CD8-positive, alpha-beta memory T cell (primary cell): ENCODE data around the gene POTEM. TPM values are rescaled to one million over a fixed set of nuclear protein-coding genes. Genes with fewer than 3 reads are reported as not detected.
"Not testable (repeated sequence)": the region's sequence is repeated elsewhere in the genome, so short reads cannot be mapped to it uniquely, and the experiment has no call there.

Experiments
- CTCF ChIA-PET: fragments of 350-600 bp; sonication (Branson Sonifier 250); formaldehyde crosslinking; loops from one replicate; lab custom pipeline; 2021; ENCODE audit warnings: antibody characterized with exemption; lab: Charles Lee
- POLR2A ChIA-PET: fragments of 350-600 bp; sonication (Branson Sonifier 250); formaldehyde crosslinking; loops from one replicate; lab custom pipeline; 2021; ENCODE audit warnings: antibody characterized with exemption; lab: Charles Lee
- DNase-seq, 5 donors: peaks; one replicate each; pipeline versions ENCODE4 v3.0.0 to v3.0.0-alpha.2; 2020 to 2022; ENCODE audit warnings: mixed read lengths in 1 of 5
- H3K27ac ChIP-seq: one replicate; pipeline ENCODE4 v1.7.0; 2013; ENCODE audit warnings: low read depth, mild to moderate bottlenecking, low read length, moderate library complexity
- H3K27me3 ChIP-seq: 2 replicates; pipeline ENCODE4 v1.7.0; 2013; ENCODE audit warnings: low read length, mild to moderate bottlenecking; ENCODE audit not compliant: insufficient read depth, poor library complexity, severe bottlenecking
- H3K36me3 ChIP-seq: 2 replicates; pipeline ENCODE4 v1.7.0; 2013; ENCODE audit warnings: mild to moderate bottlenecking, low read length, moderate library complexity; ENCODE audit not compliant: insufficient read depth
- H3K4me1 ChIP-seq: 2 replicates; pipeline ENCODE4 v1.7.0; 2013; ENCODE audit warnings: mild to moderate bottlenecking, low read length, moderate library complexity; ENCODE audit not compliant: insufficient read depth
- H3K4me3 ChIP-seq: 2 replicates; pipeline ENCODE4 v1.7.0; 2013; ENCODE audit warnings: mild to moderate bottlenecking, low read length
- H3K9me3 ChIP-seq: 2 replicates; pipeline ENCODE4 v1.7.0; 2013; ENCODE audit warnings: mild to moderate bottlenecking, low read length
- H3K27ac Mint-ChIP-seq, 8 donors: one replicate each; pipeline ENCODE4 v1.8.0; 2020 to 2021; ENCODE audit warnings: mixed read lengths in 8 of 8, mild to moderate bottlenecking in 6 of 8, inconsistent platforms in 3 of 8, moderate library complexity in 3 of 8
- H3K27me3 Mint-ChIP-seq, 2 donors: one replicate each; pipeline ENCODE4 v1.8.0; 2020 to 2021; ENCODE audit warnings: mixed read lengths in 2 of 2, mild to moderate bottlenecking in 1 of 2, moderate library complexity in 1 of 2
- H3K36me3 Mint-ChIP-seq, 3 donors: one replicate each; pipeline ENCODE4 v1.8.0; 2020 to 2021; ENCODE audit warnings: mixed read lengths in 3 of 3, inconsistent platforms in 1 of 3, mild to moderate bottlenecking in 1 of 3
- H3K4me1 Mint-ChIP-seq, 3 donors: one replicate each; pipeline ENCODE4 v1.8.0; 2020 to 2021; ENCODE audit warnings: mixed read lengths in 3 of 3, inconsistent platforms in 1 of 3, mild to moderate bottlenecking in 1 of 3
- H3K4me3 Mint-ChIP-seq, 7 donors: one replicate each; pipeline ENCODE4 v1.8.0; 2020 to 2021; ENCODE audit warnings: mixed read lengths in 7 of 7, mild to moderate bottlenecking in 6 of 7, moderate library complexity in 4 of 7, inconsistent platforms in 2 of 7
- H3K9me3 Mint-ChIP-seq, 5 donors: one replicate each; pipeline ENCODE4 v1.8.0; 2020 to 2022; ENCODE audit warnings: mixed read lengths in 5 of 5, mild to moderate bottlenecking in 3 of 5, moderate library complexity in 2 of 5, inconsistent platforms in 1 of 5
- polyA plus RNA-seq: library from polyadenylated mRNA; unstranded; fragments of 300-500 nt; fragmentation: Illumina TruSeq; gene quantifications from one replicate; pipeline ENCODE4 v1.2.3, GENCODE V29; 2021
- total RNA-seq, 2 experiments: library from RNA; stranded (reverse); gene quantifications; one replicate each; pipeline ENCODE4 v1.2.3, GENCODE V29; 2021

Gene POTEM
- total and polyA plus RNA-seq, 3 experiments from 2014 or later, result not detected

GRCh38 chr14:19015185-19015584 is 48.0 kb downstream of the POTEM start:
- H3K9me3 ChIP-seq, H3K4me1 ChIP-seq, H3K27me3 ChIP-seq, H3K36me3 Mint-ChIP-seq, H3K9me3 Mint-ChIP-seq, POLR2A ChIA-PET, DNase-seq, H3K4me3 Mint-ChIP-seq, H3K4me1 Mint-ChIP-seq, H3K27ac ChIP-seq, H3K27ac Mint-ChIP-seq, CTCF ChIA-PET, H3K36me3 ChIP-seq, H3K4me3 ChIP-seq, H3K27me3 Mint-ChIP-seq: not testable (repeated sequence)

GRCh38 chr14:19025080-19025589 is 57.9 kb downstream of the POTEM start:
- H3K27me3 Mint-ChIP-seq, H3K4me1 Mint-ChIP-seq, H3K27me3 ChIP-seq, H3K9me3 ChIP-seq, H3K36me3 Mint-ChIP-seq, H3K4me3 ChIP-seq, POLR2A ChIA-PET, H3K36me3 ChIP-seq, H3K9me3 Mint-ChIP-seq, DNase-seq, H3K27ac ChIP-seq, H3K4me3 Mint-ChIP-seq, H3K4me1 ChIP-seq, CTCF ChIA-PET, H3K27ac Mint-ChIP-seq: not testable (repeated sequence)

GRCh38 chr14:19026649-19027351 is 59.6 kb downstream of the POTEM start:
- not testable (repeated sequence) for H3K9me3 ChIP-seq

GRCh38 chr14:19027895-19028294 is 60.7 kb downstream of the POTEM start:
- H3K27me3 ChIP-seq, H3K4me1 ChIP-seq, H3K4me3 Mint-ChIP-seq, H3K27ac ChIP-seq, H3K27ac Mint-ChIP-seq, CTCF ChIA-PET, DNase-seq, H3K9me3 ChIP-seq, H3K4me1 Mint-ChIP-seq, POLR2A ChIA-PET, H3K36me3 Mint-ChIP-seq, H3K27me3 Mint-ChIP-seq, H3K36me3 ChIP-seq, H3K4me3 ChIP-seq, H3K9me3 Mint-ChIP-seq: not testable (repeated sequence)

More at GRCh38 chr14:19026649-19027351, 59.6 kb downstream of the POTEM start:
- DNase-seq, H3K4me1 Mint-ChIP-seq, H3K4me3 Mint-ChIP-seq, POLR2A ChIA-PET, H3K36me3 ChIP-seq, CTCF ChIA-PET, H3K36me3 Mint-ChIP-seq, H3K4me3 ChIP-seq, H3K27ac Mint-ChIP-seq, H3K9me3 Mint-ChIP-seq, H3K27ac ChIP-seq, H3K27me3 Mint-ChIP-seq, H3K4me1 ChIP-seq, H3K27me3 ChIP-seq: not testable (repeated sequence)

- POLR2A ChIA-PET, result not testable (repeated sequence)
These were observed 69.7 kb downstream of the POTEM start for GRCh38 chr14:19036811-19037382.

GRCh38 chr14:19038060-19038664 is 70.9 kb downstream of the POTEM start:
- not testable (repeated sequence) for H3K4me3 Mint-ChIP-seq, H3K9me3 Mint-ChIP-seq

More at GRCh38 chr14:19036811-19037382, 69.7 kb downstream of the POTEM start:
- H3K27ac Mint-ChIP-seq, H3K27ac ChIP-seq, H3K9me3 ChIP-seq, H3K27me3 Mint-ChIP-seq, H3K36me3 ChIP-seq, H3K36me3 Mint-ChIP-seq, H3K4me1 Mint-ChIP-seq, H3K4me3 Mint-ChIP-seq, CTCF ChIA-PET, H3K4me3 ChIP-seq, H3K4me1 ChIP-seq, DNase-seq, H3K27me3 ChIP-seq, H3K9me3 Mint-ChIP-seq: not testable (repeated sequence)

GRCh38 chr14:19038785-19039184 is 71.6 kb downstream of the POTEM start:
- DNase-seq, H3K36me3 Mint-ChIP-seq, H3K4me3 ChIP-seq, H3K27me3 Mint-ChIP-seq, H3K27ac Mint-ChIP-seq, H3K36me3 ChIP-seq, H3K4me1 ChIP-seq, CTCF ChIA-PET, POLR2A ChIA-PET, H3K4me3 Mint-ChIP-seq, H3K4me1 Mint-ChIP-seq, H3K9me3 ChIP-seq, H3K27me3 ChIP-seq, H3K9me3 Mint-ChIP-seq, H3K27ac ChIP-seq: not testable (repeated sequence)

More at GRCh38 chr14:19038060-19038664, 70.9 kb downstream of the POTEM start:
- H3K27me3 Mint-ChIP-seq, H3K9me3 ChIP-seq, H3K27ac Mint-ChIP-seq, H3K27me3 ChIP-seq, H3K4me1 Mint-ChIP-seq, H3K36me3 ChIP-seq, H3K4me3 ChIP-seq, DNase-seq, POLR2A ChIA-PET, H3K27ac ChIP-seq, H3K4me1 ChIP-seq, H3K36me3 Mint-ChIP-seq, CTCF ChIA-PET: not testable (repeated sequence)

- H3K4me3 ChIP-seq, H3K36me3 Mint-ChIP-seq, H3K27ac Mint-ChIP-seq, CTCF ChIA-PET, H3K9me3 ChIP-seq, POLR2A ChIA-PET, DNase-seq, H3K4me3 Mint-ChIP-seq, H3K27ac ChIP-seq, H3K4me1 ChIP-seq, H3K36me3 ChIP-seq, H3K4me1 Mint-ChIP-seq, H3K9me3 Mint-ChIP-seq, H3K27me3 Mint-ChIP-seq, H3K27me3 ChIP-seq: not testable (repeated sequence)
These were observed 76.2 kb downstream of the POTEM start for GRCh38 chr14:19043384-19043783.
